Neural cell (in vitro differentiated cells): Measurements from ENCODE around the gene TRAPPC2L. TPM values are rescaled to one million over a fixed set of nuclear protein-coding genes. Genes with fewer than 3 reads are reported as not detected.

Experiments used
- H2AFZ ChIP-seq: fragments of 200-600, 300-800 bp; sonication (generic), shearing (Covaris generic); 2 replicates; pipeline ENCODE4 v1.6.0; 2014; ENCODE audit warnings: low read depth, mild to moderate bottlenecking, antibody characterized with exemption, low read length, moderate library complexity
- H3F3A ChIP-seq: fragments of 200-600 bp; shearing (Covaris generic); 2 replicates; pipeline ENCODE4 v1.6.1; 2016; ENCODE audit warnings: mild to moderate bottlenecking, moderate library complexity, mixed read lengths, antibody characterized with exemption, low read length; ENCODE audit not compliant: insufficient read depth, poor library complexity, severe bottlenecking
- H3K27ac ChIP-seq: fragments of 200-600, 300-800 bp; sonication (generic), shearing (Covaris generic); 2 replicates; pipeline ENCODE4 v1.5.1; 2014; ENCODE audit warnings: mild to moderate bottlenecking, low read length, moderate library complexity
- H3K27me3 ChIP-seq: fragments of 300-800, 200-600 bp; sonication (generic), shearing (Covaris generic); 2 replicates; pipeline ENCODE4 v1.6.0; 2014; ENCODE audit warnings: mild to moderate bottlenecking, low read depth, low read length, moderate library complexity; ENCODE audit not compliant: insufficient read depth
- H3K36me3 ChIP-seq: fragments of 300-800, 200-600 bp; sonication (generic), shearing (Covaris generic); 2 replicates; pipeline ENCODE4 v1.5.1; 2014; ENCODE audit warnings: mild to moderate bottlenecking, antibody characterized with exemption, low read length, moderate library complexity; ENCODE audit not compliant: insufficient read depth
- H3K4me2 ChIP-seq: fragments of 300-800, 200-600 bp; sonication (generic), shearing (Covaris generic); 2 replicates; pipeline ENCODE4 v1.6.0; 2014; ENCODE audit warnings: mild to moderate bottlenecking, low read length
- H3K4me3 ChIP-seq: fragments of 300-800, 200-600 bp; sonication (generic), shearing (Covaris generic); 2 replicates; pipeline ENCODE4 v1.5.1; 2014; ENCODE audit warnings: mild to moderate bottlenecking, low read length, moderate library complexity
- H3K79me2 ChIP-seq: fragments of 200-600 bp; shearing (Covaris generic); replicated peaks from 2 replicates; pipeline ENCODE4 v1.6.0; 2014; ENCODE audit warnings: mild to moderate bottlenecking, low read length, moderate library complexity; ENCODE audit not compliant: insufficient read depth
- H3K9ac ChIP-seq: fragments of 300-800, 200-600 bp; sonication (generic), shearing (Covaris generic); 2 replicates; pipeline ENCODE4 v1.6.1; 2016; ENCODE audit warnings: mild to moderate bottlenecking, low read length, mixed read lengths
- H3K9me2 ChIP-seq: fragments of 200-600 bp; shearing (Covaris generic); 2 replicates; pipeline ENCODE4 v1.6.1; 2016; ENCODE audit warnings: mild to moderate bottlenecking, low read length, mixed read lengths; ENCODE audit not compliant: insufficient read depth
- H3K9me3 ChIP-seq: fragments of 200-600, 300-800 bp; sonication (generic), shearing (Covaris generic); 2 replicates; pipeline ENCODE4 v1.6.1; 2016; ENCODE audit warnings: mild to moderate bottlenecking, mixed run types, low read length, moderate library complexity, mixed read lengths
- H4K20me1 ChIP-seq: fragments of 200-600 bp; shearing (Covaris generic); 2 replicates; pipeline ENCODE4 v1.6.1; 2016; ENCODE audit warnings: mild to moderate bottlenecking, mixed run types; ENCODE audit not compliant: insufficient read depth
- EP300 ChIP-seq: fragments of 450-650 bp; conservative IDR thresholded peaks from 2 replicates; pipeline ENCODE4 v1.6.1; 2014; ENCODE audit warnings: antibody characterized with exemption, mild to moderate bottlenecking, moderate library complexity; ENCODE audit not compliant: poor library complexity, severe bottlenecking
- EZH2 ChIP-seq: fragments of 200-600, 300-800 bp; shearing (Covaris generic), sonication (generic); IDR thresholded peaks from 2 replicates; pipeline ENCODE4 v1.6.1; 2014; ENCODE audit warnings: antibody characterized with exemption, low read length, borderline replicate concordance, mild to moderate bottlenecking; ENCODE audit not compliant: insufficient read depth, poor library complexity, severe bottlenecking
- MXI1 ChIP-seq: fragments of 450-650 bp; conservative IDR thresholded peaks from 2 replicates; pipeline ENCODE4 v1.6.1; 2014; ENCODE audit warnings: antibody characterized with exemption, mild to moderate bottlenecking; ENCODE audit not compliant: poor library complexity, severe bottlenecking
- POLR2AphosphoS5 ChIP-seq: IDR thresholded peaks from 2 replicates; pipeline ENCODE4 v1.6.1; 2012
- RAD21 ChIP-seq: fragments of 450-650 bp; conservative IDR thresholded peaks from 2 replicates; pipeline ENCODE4 v1.6.1; 2014; ENCODE audit warnings: antibody characterized with exemption, mild to moderate bottlenecking, moderate library complexity
- REST ChIP-seq: IDR thresholded peaks from 2 replicates; pipeline ENCODE4 v1.6.1; 2012; ENCODE audit warnings: borderline replicate concordance
- SMC3 ChIP-seq: fragments of 450-650 bp; conservative IDR thresholded peaks from 2 replicates; pipeline ENCODE4 v1.6.1; 2014; ENCODE audit warnings: antibody characterized with exemption, mild to moderate bottlenecking, moderate library complexity; ENCODE audit not compliant: poor library complexity
- TAF1 ChIP-seq: IDR thresholded peaks from 2 replicates; pipeline ENCODE4 v1.6.1; 2012; ENCODE audit warnings: low read depth
- polyA plus RNA-seq: library from polyadenylated mRNA; depleted of rRNA; stranded (reverse); fragments of >200 nt; gene quantifications from 2 replicates; pipeline ENCODE4 v1.2.3, GENCODE V29; 2014
- TF ChIP-seq, protein P1 (sequence below): fragments of 450-650 bp; IDR thresholded peaks from 2 replicates; pipeline ENCODE4 v1.5.1; 2014; ENCODE audit warnings: antibody characterized with exemption, mild to moderate bottlenecking, moderate library complexity; ENCODE audit not compliant: poor library complexity, severe bottlenecking

The TRAPPC2L gene
- polyA plus RNA-seq, 1 donor from 2014 or later, result 70.2 TPM

GRCh38 chr16:88836791-88837190 is 20.1 kb upstream of the TRAPPC2L start:
- Histone ChIP-seq H3K9ac (no peak overlapping the region), H3K79me2 (no peaks in the 10 kb centered on the region), H4K20me1 (no peaks in the 10 kb centered on the region), H3K36me3 (no peaks in the 10 kb centered on the region), H3K27me3 (no peaks in the 10 kb centered on the region), H3K9me3 (no peaks in the 10 kb centered on the region), H3F3A (no peaks in the 10 kb centered on the region), H3K27ac (no peak overlapping the region), H3K4me2 (no peak overlapping the region), H3K9me2 (no peaks in the 10 kb centered on the region), H3K4me3 (no peak overlapping the region), H2AFZ (no peak overlapping the region)
- TF ChIP-seq EZH2, result no peak
- TF ChIP-seq, protein P1, sequence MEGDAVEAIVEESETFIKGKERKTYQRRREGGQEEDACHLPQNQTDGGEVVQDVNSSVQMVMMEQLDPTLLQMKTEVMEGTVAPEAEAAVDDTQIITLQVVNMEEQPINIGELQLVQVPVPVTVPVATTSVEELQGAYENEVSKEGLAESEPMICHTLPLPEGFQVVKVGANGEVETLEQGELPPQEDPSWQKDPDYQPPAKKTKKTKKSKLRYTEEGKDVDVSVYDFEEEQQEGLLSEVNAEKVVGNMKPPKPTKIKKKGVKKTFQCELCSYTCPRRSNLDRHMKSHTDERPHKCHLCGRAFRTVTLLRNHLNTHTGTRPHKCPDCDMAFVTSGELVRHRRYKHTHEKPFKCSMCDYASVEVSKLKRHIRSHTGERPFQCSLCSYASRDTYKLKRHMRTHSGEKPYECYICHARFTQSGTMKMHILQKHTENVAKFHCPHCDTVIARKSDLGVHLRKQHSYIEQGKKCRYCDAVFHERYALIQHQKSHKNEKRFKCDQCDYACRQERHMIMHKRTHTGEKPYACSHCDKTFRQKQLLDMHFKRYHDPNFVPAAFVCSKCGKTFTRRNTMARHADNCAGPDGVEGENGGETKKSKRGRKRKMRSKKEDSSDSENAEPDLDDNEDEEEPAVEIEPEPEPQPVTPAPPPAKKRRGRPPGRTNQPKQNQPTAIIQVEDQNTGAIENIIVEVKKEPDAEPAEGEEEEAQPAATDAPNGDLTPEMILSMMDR, result no peak
- no peak for TF ChIP-seq SMC3
- TF ChIP-seq POLR2AphosphoS5, result no peak
- no peak for TF ChIP-seq REST
- TF ChIP-seq RAD21, result no peak
- no peak for TF ChIP-seq MXI1

GRCh38 chr16:88837806-88838205 is 19.1 kb upstream of the TRAPPC2L start:
- Histone ChIP-seq H3K27me3 (no peaks in the 10 kb centered on the region), H3K4me3 (no peak overlapping the region), H4K20me1 (no peaks in the 10 kb centered on the region), H3F3A (no peaks in the 10 kb centered on the region), H3K9me2 (no peaks in the 10 kb centered on the region), H3K9me3 (no peaks in the 10 kb centered on the region), H3K4me2 (no peak overlapping the region), H2AFZ (no peak overlapping the region), H3K9ac (no peak overlapping the region), H3K36me3 (no peaks in the 10 kb centered on the region), H3K27ac (no peak overlapping the region), H3K79me2 (no peaks in the 10 kb centered on the region)
- no peak for TF ChIP-seq POLR2AphosphoS5
- no peak for TF ChIP-seq REST
- TF ChIP-seq EP300, result no peak
- TF ChIP-seq MXI1, result no peak
- no peak for TF ChIP-seq RAD21
- no peak for TF ChIP-seq SMC3
- no peak for TF ChIP-seq TAF1
- TF ChIP-seq, protein P1, result no peak
- no peak for TF ChIP-seq EZH2
